GM12875 (cell line): ENCODE measurements around the gene SH2D1A.

ENCODE experiments used
- H3K4me3 ChIP-seq: one replicate; pipeline ENCODE4 v1.5.1; 2011; ENCODE audit warnings: low read depth, low read length, control low read depth
- TF ChIP-seq, protein P1 (sequence below): IDR thresholded peaks from 2 replicates; pipeline ENCODE4 v1.5.1; 2011; ENCODE audit warnings: low read depth, mild to moderate bottlenecking, control low read depth, inconsistent platforms, low read length, moderate library complexity, borderline replicate concordance; ENCODE audit not compliant: insufficient read depth

Gene SH2D1A

GRCh38 chrX:124421898-124422655, 75.7 kb downstream of the SH2D1A start:
- no peak overlapping the region for H3K4me3 ChIP-seq
- TF ChIP-seq, protein P1, sequence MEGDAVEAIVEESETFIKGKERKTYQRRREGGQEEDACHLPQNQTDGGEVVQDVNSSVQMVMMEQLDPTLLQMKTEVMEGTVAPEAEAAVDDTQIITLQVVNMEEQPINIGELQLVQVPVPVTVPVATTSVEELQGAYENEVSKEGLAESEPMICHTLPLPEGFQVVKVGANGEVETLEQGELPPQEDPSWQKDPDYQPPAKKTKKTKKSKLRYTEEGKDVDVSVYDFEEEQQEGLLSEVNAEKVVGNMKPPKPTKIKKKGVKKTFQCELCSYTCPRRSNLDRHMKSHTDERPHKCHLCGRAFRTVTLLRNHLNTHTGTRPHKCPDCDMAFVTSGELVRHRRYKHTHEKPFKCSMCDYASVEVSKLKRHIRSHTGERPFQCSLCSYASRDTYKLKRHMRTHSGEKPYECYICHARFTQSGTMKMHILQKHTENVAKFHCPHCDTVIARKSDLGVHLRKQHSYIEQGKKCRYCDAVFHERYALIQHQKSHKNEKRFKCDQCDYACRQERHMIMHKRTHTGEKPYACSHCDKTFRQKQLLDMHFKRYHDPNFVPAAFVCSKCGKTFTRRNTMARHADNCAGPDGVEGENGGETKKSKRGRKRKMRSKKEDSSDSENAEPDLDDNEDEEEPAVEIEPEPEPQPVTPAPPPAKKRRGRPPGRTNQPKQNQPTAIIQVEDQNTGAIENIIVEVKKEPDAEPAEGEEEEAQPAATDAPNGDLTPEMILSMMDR, result no peak
